BLaER1 treated with 17β-estradiol and CSF1 and Interleukin-3, amounts not matched to agents 10 nM and 100 nM (cell line): ENCODE data around the gene CCDC120.
A peak's percentile ranks its signal among the peaks of the same experiment; 100 is the strongest.

Experiments used
- H3K27ac ChIP-seq, 11 experiments: shearing (Covaris generic); formaldehyde crosslinking; 2 replicates each; pipeline ENCODE4 v1.8.1; 2022
- H3K27me3 ChIP-seq, 11 experiments: shearing (Covaris generic); formaldehyde crosslinking; 2 replicates each; pipeline ENCODE4 v1.8.1; 2022
- H3K36me3 ChIP-seq, 11 experiments: shearing (Covaris generic); formaldehyde crosslinking; 2 replicates each; pipeline ENCODE4 v1.8.1; 2022
- H3K4me1 ChIP-seq, 10 experiments: shearing (Covaris generic); formaldehyde crosslinking; 2 replicates each; pipeline ENCODE4 v1.8.1; 2022
- H3K4me2 ChIP-seq, 11 experiments: shearing (Covaris generic); formaldehyde crosslinking; 2 replicates each; pipeline ENCODE4 v1.8.1; 2022
- H3K4me3 ChIP-seq, 10 experiments: shearing (Covaris generic); formaldehyde crosslinking; 2 replicates each; pipeline ENCODE4 v1.8.1; 2022
- H3K9ac ChIP-seq, 11 experiments: shearing (Covaris generic); formaldehyde crosslinking; 2 replicates each; pipeline ENCODE4 v1.8.1; 2022
- H3K9me3 ChIP-seq, 11 experiments: shearing (Covaris generic); formaldehyde crosslinking; replicated peaks in 1 of 11; 2 replicates each; pipeline ENCODE4 v1.8.1; 2022
- H4K20me1 ChIP-seq, 11 experiments: shearing (Covaris generic); formaldehyde crosslinking; 2 replicates each; pipeline ENCODE4 v1.8.1; 2022
- Cebpa-rat ChIP-seq, 11 experiments: shearing (Covaris generic); IDR thresholded peaks; 2 replicates each; pipeline ENCODE4 v1.8.1; 2022

CCDC120 gene

GRCh38 chrX:49111791-49112190 lies 53.0 kb downstream of the CCDC120 start:
- Histone ChIP-seq H3K4me1 (no peaks in the 10 kb centered on the region), H3K36me3 (peaks cover 35 to 70% (median 54%) of the 10 kb centered on the region in 11 experiments), H4K20me1 (peaks cover 0 to 10% (median 0%) of the 10 kb centered on the region in 11 experiments; a peak in 5 of 22 replicates), H3K9me3 (no peaks in the 10 kb centered on the region), H3K4me2 (no peak overlapping the region), H3K4me3 (no peak overlapping the region), H3K27ac (no peak overlapping the region), H3K9ac (no peak overlapping the region), H3K27me3 (peaks cover 24 to 52% (median 43%) of the 10 kb centered on the region in 11 experiments)
- TF ChIP-seq Cebpa-rat (IDR thresholded peaks at IDR 0.05), result no peak

DNA sequence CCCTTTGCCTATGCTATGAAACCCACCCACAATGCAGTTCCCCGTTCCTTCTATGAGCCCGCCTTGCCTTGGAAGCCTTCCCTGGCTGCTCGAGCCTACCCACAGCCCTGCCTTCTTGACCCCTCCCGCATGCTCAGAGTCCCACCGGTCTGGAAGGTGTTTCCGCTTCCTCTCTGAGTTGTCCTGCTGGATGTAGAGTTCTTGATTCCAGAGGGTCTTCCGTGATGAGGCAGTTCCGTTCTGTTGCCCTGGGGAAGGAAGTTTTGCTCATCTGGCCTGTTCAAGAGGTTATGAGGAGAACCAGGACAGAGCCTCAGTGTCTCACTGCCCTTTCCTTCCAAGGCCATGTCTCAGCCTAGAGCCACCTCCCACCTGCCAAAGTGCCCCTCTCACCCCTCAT lies 57.3 kb downstream of the CCDC120 start:
- no peak for TF ChIP-seq Cebpa-rat (IDR thresholded peaks at IDR 0.05)
- no peak overlapping the region for H3K4me2 ChIP-seq
- H3K36me3 ChIP-seq, result peaks cover 54 to 96% (median 66%) of the 10 kb centered on the region in 11 experiments
- no peak overlapping the region for H3K27ac ChIP-seq
- no peak overlapping the region for H3K4me3 ChIP-seq
- peaks cover 24 to 52% (median 35%) of the 10 kb centered on the region in 11 experiments for H3K27me3 ChIP-seq
- H3K9me3 ChIP-seq, result no peaks in the 10 kb centered on the region
- H3K4me1 ChIP-seq, result peaks cover 0 to 13% (median 0%) of the 10 kb centered on the region in 10 experiments; a peak in 3 of 20 replicates
- peaks cover 0 to 9% (median 0%) of the 10 kb centered on the region in 11 experiments; a peak in 5 of 22 replicates for H4K20me1 ChIP-seq
- H3K9ac ChIP-seq, result no peak overlapping the region

DNA sequence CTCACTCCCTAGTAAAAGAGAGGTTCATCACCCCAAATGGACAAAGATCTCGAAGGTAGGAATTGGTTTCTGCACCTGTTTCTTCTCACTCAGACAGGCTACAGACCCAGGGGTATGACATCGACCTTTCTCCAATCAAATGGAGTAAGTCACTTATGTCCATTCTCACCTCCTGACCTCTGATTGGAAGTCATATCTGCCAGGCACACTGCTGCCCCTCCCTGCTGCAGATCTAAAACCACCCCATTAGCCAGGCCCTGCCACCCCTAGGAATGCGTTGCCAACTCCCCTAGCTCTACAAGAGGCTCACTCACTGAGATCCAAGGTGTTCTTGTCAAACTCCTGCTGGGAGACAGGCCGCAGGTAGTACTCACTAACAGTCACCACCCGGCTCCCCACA lies 57.9 kb downstream of the CCDC120 start:
- Histone ChIP-seq H3K4me1 (peaks cover 0 to 17% (median 0%) of the 10 kb centered on the region in 10 experiments; a peak in 5 of 20 replicates), H3K4me3 (no peak overlapping the region), H3K9ac (no peak overlapping the region), H3K4me2 (no peak overlapping the region), H3K27ac (no peak overlapping the region), H3K36me3 (peaks cover 50 to 97% (median 72%) of the 10 kb centered on the region in 11 experiments), H3K27me3 (peaks cover 22 to 54% (median 35%) of the 10 kb centered on the region in 11 experiments), H4K20me1 (peaks cover 0 to 9% (median 0%) of the 10 kb centered on the region in 11 experiments; a peak in 6 of 22 replicates), H3K9me3 (no peaks in the 10 kb centered on the region)
- no peak for TF ChIP-seq Cebpa-rat (IDR thresholded peaks at IDR 0.05)

GRCh38 chrX:49117581-49117980 lies 58.8 kb downstream of the CCDC120 start:
- H3K27ac ChIP-seq, result peak overlapping the region in 2 of 11 experiments; percentile 5 to 39; a peak in 2 of 22 replicates
- H3K4me1 ChIP-seq, result peaks cover 5 to 25% (median 7%) of the 10 kb centered on the region in 10 experiments; a peak in 18 of 20 replicates
- peaks cover 18 to 54% (median 34%) of the 10 kb centered on the region in 11 experiments; a peak in 21 of 22 replicates for H3K27me3 ChIP-seq
- TF ChIP-seq Cebpa-rat (IDR thresholded peaks at IDR 0.05), result no peak
- H3K4me2 ChIP-seq, result no peak overlapping the region; a peak in 1 of 22 replicates
- no peak overlapping the region for H3K4me3 ChIP-seq
- no peak overlapping the region; a peak in 2 of 22 replicates for H3K9ac ChIP-seq
- H3K9me3 ChIP-seq, result no peaks in the 10 kb centered on the region
- peaks cover 41 to 95% (median 64%) of the 10 kb centered on the region in 11 experiments for H3K36me3 ChIP-seq
- peaks cover 0 to 5% (median 0%) of the 10 kb centered on the region in 11 experiments; a peak in 6 of 22 replicates for H4K20me1 ChIP-seq
